Renal cortical epithelial cell (primary cell): Measurements from ENCODE around the gene SIX5. TPM values are rescaled to one million over a fixed set of nuclear protein-coding genes. Genes with fewer than 3 reads are reported as not detected.
A peak's percentile ranks its signal among the peaks of the same experiment; 100 is the strongest.

Experiments used
- DNase-seq: peaks from one replicate; pipeline ENCODE4 v3.0.0-alpha.2; 2011; ENCODE audit warnings: low read depth
- total RNA-seq: library from RNA; depleted of rRNA; stranded (reverse); fragments of >200 nt; gene quantifications from 2 replicates; pipeline ENCODE4 v1.2.3, GENCODE V29; 2014

Gene SIX5
- total RNA-seq, 1 donor from 2014 or later, result 12.9 TPM

GRCh38 chr19:45792470-45793177 is 23.6 kb upstream of the SIX5 start, which contains the start of gene DMWD:
TSS of gene DMWD (minus strand) at chr19:45792845. CDS start at chr19:45792756, 89 bp downstream.
- peak; percentile 95 for DNase-seq

- no peak for DNase-seq
Measured at GRCh38 chr19:45791744-45792469, 22.9 kb upstream of the SIX5 start.

- DNase-seq, result no peak
Measured at GRCh38 chr19:45790942-45791341, 21.9 kb upstream of the SIX5 start.

DNA sequence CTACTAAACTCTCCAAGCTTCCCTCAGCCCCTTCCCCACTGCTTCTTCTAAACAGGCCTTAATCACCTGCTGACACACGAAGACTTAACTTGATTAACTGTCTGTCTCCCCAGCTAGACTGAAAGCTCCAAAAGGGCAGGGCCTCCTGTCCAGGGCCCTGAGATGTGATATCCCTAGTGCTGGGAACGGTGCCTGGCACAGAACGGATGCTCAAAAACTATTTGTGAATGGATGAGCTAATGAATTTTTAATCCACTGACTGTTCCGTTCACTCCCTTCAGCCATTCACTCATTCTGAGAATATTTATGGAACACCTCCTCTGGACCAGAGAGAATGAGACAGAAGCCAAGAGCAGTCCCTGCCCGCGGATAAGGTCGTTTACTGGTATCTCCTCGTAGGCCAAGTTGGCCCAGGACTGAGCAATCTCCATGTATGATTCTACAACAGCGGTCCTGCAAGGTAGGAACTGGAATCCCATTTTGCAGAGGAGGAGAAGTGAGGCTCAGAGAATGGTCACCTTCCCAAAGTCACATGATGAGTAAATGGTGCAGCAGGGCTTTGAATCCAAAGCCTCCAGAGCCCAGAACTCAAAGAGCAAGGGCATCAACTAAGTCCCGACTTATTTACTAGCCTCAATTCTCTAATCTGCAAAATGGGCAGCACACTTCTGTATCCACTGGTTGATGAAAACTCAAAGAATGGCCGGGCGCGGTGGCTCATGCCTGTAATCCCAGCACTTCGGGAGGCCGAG is 20.2 kb upstream of the SIX5 start:
- DNase-seq, result no peak

- DNase-seq, result no peak
Measured at GRCh38 chr19:45786533-45786894, 17.5 kb upstream of the SIX5 start.

- no peak for DNase-seq
Measured at GRCh38 chr19:45785781-45786532, 16.9 kb upstream of the SIX5 start.

DNA sequence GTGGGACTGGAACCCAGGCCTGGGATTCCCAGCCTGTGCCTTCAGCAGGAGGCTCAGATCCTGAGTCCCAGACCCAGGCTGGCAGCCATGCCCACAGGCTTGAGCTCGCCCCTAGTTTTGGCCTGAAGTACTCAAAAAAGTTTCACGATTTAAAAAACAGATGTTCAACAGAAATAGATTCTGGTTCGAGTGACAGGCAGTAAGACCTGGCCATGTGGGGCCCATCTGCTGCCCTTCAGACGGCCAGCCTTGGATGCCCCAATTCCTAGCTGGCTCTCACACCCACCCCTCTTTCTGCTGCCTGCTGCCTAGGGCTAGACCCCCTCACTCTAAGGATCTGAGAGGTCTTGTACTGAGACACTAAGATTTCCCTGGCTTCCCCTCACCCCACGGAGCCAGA is 16.0 kb upstream of the SIX5 start:
- no peak for DNase-seq

DNA sequence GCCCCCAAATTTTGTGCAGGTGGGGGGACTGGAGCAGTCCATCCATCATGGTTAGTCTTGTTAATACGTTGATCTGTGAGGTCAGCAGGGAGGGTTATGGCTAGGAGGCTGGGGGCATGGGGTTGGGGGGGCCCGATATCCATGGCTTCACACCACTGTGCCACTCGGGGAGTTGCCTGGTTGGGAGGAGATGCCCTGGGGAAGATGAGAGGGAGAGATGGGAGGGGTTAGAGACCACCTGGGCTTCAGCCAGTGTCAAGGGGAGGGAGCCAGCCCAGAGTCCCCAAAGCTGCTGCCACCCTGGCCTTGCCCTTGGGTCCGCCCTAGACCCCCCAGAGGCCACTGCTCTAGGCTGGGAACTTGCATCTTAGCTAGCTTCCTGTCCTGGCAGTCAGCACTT is 15.0 kb upstream of the SIX5 start:
- no peak for DNase-seq

- DNase-seq, result peak; percentile 73
Measured at GRCh38 chr19:45782820-45783785, 14.1 kb upstream of the SIX5 start.

- DNase-seq, result no peak
Measured at GRCh38 chr19:45782162-45782691, 13.2 kb upstream of the SIX5 start, which contains the start of gene DMPK. TSS of gene DMPK (minus strand) at chr19:45782490. CDS start at chr19:45782352, 138 bp downstream.

GRCh38 chr19:45781214-45782161 is 12.4 kb upstream of the SIX5 start:
- DNase-seq, result no peak

GRCh38 chr19:45780448-45781213 is 11.6 kb upstream of the SIX5 start:
- no peak for DNase-seq

GRCh38 chr19:45780146-45780447 is 11.0 kb upstream of the SIX5 start:
- no peak for DNase-seq

GRCh38 chr19:45779231-45780145 is 10.4 kb upstream of the SIX5 start:
- peak; percentile 69 for DNase-seq

DNA sequence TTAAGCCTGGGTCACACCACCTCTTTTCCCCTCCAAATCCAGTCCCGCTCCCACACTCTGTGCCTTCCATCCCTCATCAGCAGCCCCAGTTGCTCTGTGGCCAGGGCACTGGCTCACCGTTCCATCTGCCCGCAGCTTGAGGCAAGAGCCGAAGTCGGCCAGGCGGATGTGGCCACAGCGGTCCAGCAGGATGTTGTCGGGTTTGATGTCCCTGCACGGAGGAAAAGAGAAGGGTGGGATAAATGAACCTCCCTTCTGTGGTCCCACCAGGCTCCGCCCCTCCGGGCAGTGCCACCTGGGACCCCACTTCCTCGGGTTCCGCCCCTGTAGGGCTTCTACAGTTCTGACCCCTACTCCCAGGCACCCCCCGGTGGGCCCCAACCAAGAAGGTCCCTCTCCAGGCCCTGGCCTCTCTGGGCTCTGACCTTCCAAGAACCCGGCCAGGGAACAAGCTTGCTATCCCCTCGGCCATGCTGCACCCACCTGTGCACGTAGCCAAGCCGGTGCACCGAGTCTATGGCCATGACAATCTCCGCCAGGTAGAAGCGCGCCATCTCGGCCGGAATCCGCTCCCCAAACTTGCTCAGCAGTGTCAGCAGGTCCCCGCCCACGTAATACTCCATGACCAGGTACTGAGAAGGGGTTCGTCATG is 9.1 kb upstream of the SIX5 start:
- DNase-seq, result no peak

GRCh38 chr19:45777395-45777961 is 8.4 kb upstream of the SIX5 start:
- no peak for DNase-seq

DNA sequence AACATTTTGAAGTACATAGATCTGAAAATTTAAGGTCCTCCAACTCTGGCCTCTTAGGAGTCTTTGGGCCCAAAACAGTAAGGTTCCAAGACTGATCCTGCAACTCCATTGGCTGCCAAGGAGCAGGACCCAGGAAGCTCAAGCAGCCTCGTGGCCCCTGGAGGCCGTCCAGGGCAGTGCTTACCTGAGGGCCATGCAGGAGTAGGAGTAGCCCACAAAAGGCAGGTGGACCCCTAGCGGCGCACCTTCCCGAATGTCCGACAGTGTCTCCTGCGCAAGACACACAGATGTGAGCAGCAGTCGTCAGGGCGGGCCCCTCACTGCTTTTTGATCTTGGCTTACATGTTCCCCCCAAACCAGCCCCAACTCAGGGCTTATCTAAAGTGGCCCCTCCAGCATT is 5.7 kb upstream of the SIX5 start:
- DNase-seq, result no peak
